ENCODE data around the gene CDH5.

GRCh38 chr16:66390346-66391108, 24.0 kb downstream of the CDH5 start:
- TF ChIP-seq CTCF (IDR thresholded peaks at IDR 0.05) = no peak
- TF ChIP-seq POLR2A (IDR thresholded peaks at IDR 0.05) = no peak
